ENCODE measurements around the gene MCTP1.

GRCh38 chr5:94857111-94857510 is 427.8 kb downstream of the MCTP1 start:
- TF ChIP-seq CTCF (IDR thresholded peaks at IDR 0.05; ENCODE audit: low read depth, low read length, poor library complexity, severe bottlenecking) (no peak), EZH2phosphoT487 (IDR thresholded peaks at IDR 0.05; ENCODE audit: borderline replicate concordance, low read length) (no peak)
